ENCODE measurements around the gene NPC1L1.
"Not testable (repeated sequence)": the region's sequence is repeated elsewhere in the genome, so short reads cannot be mapped to it uniquely, and the experiment has no call there.

Gene NPC1L1

GRCh38 chr7:44564606-44565005, 23.5 kb upstream of the NPC1L1 start:
- no peak for DNase-seq

- DNase-seq: no peak
Observed at GRCh38 chr7:44563171-44563679, 22.1 kb upstream of the NPC1L1 start.

DNA sequence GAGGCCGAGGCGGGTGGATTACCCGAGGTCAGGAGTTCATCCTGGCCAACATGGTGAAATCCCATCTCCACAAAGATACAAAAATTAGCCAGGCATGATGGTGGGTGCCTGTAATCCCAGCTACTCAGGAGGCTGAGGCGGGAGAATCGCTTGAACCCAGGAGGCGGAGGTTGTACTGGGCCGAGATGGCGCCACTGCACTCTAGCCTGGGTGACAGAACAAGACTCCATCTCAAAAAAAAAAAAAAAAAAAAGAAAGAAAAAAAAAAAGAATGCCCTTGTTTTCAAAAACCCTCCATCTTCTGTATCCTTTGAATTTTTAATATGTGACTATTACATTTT, 21.5 kb upstream of the NPC1L1 start:
- DNase-seq: not testable (repeated sequence)

DNA sequence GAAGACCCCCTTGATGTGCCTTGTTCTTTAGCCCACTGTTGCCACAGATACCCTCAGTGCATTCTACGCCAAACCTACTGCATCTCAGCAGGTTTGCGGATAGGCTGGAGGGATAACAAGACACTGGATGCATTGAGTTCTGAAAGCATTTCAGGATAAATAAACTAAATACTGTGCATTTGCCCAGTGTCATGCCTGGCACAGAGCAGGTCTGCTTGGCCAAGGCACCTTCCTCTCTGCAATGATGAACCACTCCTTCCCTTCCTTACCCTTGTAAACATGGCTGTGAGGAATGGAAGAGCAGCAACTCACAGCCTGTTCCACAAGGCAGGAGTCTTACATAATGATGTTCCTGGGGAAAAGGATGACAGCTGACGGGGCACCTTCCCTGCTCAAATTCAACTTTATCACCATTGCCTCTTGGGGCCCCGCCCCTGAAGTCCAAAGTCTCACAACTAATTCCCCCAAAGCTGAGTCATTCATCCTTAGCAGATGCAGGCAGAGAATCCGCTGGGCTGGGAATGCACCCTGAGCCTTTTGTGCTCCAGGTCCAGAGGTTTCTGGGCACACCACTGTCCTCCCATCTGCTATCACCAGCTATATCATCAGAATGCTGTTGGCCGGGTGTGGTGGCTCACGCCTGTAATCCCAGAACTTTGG, 21.0 kb upstream of the NPC1L1 start:
- DNase-seq: no peak

DNA sequence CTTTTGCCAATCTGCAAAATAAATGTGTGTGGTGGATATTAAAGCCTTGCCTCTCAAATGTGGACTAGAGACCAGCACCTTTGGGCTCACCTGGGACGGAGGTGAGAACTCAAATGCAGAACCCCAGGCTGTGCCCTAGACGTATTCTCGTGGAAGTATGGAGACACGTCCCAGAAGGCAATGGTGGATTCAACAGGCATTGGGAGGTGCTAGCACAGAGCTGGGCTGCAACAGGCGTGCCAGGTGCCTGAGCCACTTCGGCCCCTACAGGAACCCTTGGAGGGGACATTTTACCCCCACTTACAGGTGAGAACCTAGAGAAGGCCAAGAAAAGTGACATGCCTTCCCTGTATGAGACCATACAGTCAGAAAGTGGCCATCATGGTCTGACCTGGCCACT, 20.4 kb upstream of the NPC1L1 start:
- no peak for DNase-seq

DNA sequence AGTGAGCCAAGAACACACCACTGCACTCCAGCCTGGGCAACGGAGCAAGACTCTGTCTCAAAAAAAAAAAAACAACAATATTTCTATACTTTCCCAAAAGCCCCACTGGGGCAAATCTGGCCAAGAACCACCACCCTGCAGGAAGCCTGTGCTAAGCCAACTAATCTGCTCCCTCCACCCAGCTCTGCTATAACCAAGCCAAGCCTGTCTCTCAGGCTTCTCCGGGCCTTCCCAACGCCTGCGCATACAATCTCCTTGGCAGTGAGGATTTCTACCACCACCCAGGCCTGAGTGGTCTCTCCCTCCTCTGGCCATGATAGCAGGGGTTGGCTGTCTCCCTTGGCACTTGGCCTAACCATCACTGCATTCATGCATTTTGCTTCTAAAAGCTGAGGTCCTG, 18.4 kb upstream of the NPC1L1 start:
- DNase-seq: no peak

DNA sequence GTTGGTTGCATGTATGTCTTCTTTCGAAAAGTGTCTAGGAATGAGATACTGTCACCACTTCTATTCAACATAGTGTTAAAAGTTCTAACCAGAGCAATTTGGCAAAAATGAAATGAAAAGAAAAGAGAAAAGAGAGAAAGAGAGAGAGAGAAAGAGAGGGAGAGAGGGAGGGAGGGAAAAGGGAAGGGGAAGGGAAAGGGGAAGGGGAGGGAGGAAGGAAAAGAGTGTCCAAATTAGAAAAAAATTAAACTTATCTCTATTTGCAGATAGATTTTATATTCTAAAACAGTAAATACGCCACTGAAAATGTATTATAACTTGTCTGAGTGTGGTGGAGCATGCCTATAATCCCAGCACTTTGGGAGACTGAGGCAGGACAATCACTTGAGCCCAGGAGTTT, 16.4 kb upstream of the NPC1L1 start:
- no peak for DNase-seq

DNA sequence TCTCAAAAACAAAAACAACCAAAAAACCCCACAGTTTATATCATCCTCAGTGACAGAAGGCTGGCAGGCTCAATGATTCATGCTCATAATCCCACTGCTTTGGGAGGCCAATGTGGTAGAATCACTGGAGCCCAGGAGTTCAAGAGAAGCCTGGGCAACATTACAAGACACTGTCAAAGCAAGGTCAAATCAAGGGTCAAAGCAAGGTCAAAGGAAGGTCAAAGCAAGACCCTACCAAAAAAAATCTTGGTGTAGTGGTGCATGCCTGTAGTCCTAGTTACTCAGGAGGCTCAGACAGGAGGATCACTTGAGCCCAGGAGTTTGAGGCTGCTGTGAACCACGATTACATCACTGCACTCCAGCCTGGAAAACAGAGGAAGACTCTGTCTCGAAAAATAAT, 14.2 kb upstream of the NPC1L1 start:
- no peak for DNase-seq

DNA sequence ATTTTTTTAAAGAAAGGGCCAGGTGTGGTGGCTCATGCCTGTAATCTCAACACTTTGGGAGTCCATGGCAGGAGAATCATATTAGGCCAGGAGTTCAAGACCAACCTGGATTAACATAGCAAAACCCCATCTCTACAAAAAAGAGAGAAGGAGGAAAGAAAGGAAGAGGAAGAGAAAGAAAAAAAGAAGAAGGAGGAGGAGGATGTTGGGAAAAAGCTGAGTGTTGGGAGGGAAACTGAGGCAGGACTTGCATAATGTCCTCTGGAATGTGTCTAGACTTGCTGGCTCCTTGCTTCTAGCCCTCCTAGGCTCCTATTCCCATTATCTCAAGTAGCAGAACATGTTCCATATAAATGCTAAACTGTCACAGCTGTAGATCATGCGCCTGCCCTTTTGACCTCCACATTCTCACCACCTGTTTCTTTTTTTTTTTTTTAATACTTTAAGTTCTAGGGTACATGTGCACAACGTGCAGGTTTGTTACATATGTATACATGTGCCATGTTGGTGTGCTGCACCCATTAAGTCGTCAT, 11.4 kb upstream of the NPC1L1 start:
- not testable (repeated sequence) for DNase-seq

GRCh38 chr7:44549457-44549856, 8.3 kb upstream of the NPC1L1 start:
- DNase-seq: no peak

DNA sequence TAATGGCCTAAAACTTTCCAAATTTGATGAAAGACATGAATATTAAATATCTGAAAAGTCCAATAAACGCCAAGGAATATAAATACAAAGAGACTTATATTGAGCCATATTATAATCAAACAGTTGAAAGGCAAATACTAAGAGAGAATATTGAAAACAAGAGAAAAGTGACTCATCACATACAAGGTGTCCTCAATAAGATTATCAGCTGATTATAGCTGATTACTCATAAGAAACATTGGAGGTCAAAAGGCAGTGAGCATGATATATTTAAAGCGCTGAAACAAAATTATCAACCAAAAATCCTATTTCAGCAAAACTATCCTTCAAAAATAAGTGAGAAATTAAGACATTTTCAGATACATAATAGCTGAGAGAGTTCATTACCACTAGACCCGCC, 7.8 kb upstream of the NPC1L1 start:
- no peak for DNase-seq

GRCh38 chr7:44547536-44548231, 6.6 kb upstream of the NPC1L1 start:
- DNase-seq: no peak

- DNase-seq: no peak
Observed at GRCh38 chr7:44541876-44542610, 913 bp upstream of the NPC1L1 start.

DNA sequence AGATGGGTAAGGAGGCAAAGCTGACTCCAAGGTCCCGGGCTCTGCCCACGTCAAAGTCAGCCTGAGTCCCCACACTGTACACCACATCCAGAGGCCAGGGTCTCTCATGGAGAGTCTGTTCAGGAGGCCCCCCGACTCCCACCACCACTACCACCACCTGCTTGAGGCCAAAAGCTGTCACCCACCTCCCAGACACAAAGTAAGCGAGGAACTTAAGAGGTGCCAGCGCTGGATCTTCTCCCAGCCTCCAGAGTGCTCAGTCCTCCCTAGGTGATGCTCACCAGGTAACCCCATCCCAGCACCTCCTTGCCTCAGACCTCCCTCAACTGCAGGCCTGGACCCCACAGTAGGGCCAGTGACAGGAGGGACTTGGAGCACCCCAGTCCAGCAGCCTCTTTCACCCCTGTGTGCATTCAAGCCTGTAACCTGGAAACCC, 520 bp downstream of the NPC1L1 start:
- no peak for DNase-seq

DNA sequence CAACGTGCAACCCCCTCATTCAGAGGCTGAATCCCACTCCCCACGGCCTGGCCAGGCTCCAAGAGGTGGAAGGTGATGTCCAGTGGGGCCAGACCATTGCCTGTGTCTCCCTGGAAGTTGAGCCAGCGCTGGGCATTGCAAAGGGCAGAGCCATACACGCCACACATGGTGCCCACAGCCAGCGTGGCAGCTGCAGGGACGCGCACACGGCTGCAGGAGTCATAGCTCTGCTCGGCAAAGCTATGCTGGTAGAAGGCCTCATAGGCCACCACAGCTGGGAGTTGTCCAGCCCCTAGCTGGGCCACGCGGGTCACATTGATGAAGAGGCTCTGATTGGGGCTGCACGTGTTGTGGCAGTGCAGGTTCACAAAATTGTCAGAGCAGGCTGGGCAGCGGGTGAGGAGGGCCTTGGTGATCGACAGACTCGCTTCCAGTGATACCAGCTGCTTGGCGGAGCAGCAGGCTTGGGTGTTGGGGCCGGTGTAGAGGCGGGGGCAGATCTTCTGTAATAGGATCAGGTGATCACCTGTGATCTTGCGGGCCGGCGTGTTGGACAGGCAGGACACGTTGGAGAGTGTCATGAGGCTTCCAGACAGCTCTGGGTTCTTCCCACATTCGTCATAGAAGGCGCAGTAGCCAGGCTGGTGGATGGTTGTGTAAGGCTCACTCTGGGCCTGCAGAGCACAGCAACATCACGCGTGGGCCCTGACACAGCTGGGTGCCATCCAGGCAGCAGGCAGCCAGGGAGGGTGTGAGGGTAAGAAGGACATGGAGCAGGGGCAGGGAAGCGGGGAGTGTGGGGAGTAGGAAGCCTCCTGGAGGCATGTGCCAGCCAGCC, 1.2 kb downstream of the NPC1L1 start:
- no peak for DNase-seq

DNA sequence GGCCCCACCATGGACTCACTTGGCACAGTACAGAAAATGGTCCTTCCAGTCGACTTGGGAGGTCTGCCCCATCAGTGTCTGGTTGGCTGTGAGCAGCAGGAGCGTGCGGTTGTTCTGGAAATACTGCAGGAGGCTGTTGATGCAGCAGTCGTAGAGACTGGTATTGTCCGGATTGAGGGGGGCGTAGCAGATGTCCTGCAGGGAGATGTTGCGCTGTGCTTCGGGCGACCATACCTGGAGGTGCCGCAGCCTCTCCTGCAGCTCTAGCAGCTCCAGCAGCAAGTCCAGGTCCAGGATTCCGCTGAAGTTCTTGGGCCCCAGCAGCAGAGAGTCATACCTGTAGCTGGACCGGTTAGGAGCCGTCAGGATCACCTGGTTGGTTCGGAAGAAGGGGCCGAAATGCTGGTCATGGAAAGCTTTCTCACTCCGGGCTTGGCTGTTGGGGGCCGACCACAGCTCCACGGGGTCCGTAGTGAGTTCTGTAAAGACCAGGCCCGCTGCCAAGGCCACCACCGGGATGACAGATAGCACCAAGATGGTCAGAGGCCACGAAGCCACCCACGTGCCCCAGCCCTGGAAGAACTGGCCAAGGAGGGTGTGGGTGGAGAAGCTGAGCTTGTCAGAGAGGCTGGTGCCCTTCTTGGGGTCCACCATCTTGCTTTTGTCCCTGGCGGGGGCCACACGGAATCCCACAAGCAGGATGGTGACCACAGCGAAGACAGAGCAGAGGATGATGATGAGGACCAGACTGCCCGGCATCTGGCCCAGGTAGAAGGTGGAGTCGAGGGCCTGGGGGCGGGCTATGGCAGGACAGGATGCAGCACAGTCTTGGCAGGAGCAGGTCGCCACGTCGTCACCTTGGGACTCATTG, 2.1 kb downstream of the NPC1L1 start:
- no peak for DNase-seq

DNA sequence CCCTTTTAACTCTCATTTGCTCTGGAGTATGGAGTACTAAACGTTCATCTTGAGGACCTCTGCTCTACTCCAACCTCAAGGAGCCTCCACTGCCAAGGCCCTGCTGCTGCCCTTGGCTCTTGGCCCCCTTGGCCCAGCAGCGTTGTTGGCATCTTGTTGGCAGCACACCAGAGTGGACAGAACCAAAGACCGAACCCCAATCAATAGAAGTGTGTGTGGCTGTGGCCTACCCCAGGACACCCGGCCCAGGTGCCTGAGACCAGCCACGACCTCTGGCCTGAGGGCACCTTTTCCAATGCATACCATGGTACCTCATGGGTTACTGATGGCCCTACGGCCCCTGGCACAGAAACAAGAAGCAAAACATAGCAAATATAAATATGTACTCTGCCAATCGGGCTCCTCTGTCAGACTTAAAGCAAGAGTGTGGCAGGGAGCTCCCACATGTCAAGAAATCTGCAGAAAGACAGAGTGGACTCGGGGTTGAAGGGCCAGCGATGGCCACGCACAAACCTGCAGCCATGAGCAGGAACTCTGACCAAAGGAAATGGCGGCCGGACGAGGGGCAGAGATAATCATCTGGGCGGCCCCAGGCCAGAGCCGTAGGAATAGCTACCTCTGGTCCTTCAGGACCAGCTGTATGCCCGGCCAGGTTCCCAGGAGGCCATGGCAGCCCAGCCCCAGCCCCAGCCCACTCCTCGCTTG, 2.9 kb downstream of the NPC1L1 start:
- DNase-seq: no peak

DNA sequence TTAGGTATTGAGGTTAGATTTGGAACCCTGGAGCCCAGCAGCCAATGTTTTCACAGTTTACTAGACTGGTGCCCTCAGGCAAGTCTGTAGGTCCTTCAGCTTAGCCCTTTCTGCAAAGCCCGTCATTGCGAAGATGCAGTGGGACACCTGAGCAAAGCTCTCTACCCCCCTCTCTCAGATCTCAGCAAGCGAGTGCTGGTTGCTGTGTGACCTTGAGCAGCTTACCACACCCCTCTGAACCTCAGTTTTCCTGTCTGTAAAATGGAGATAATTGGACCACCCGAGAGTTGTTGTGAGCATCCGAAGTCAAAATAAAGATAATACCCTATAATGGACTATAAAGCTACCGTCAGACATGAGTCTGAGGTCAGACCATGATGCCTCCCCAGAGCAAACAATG, 3.7 kb downstream of the NPC1L1 start:
- no peak for DNase-seq

GRCh38 chr7:44536090-44536489, 5.0 kb downstream of the NPC1L1 start:
- DNase-seq: no peak

DNA sequence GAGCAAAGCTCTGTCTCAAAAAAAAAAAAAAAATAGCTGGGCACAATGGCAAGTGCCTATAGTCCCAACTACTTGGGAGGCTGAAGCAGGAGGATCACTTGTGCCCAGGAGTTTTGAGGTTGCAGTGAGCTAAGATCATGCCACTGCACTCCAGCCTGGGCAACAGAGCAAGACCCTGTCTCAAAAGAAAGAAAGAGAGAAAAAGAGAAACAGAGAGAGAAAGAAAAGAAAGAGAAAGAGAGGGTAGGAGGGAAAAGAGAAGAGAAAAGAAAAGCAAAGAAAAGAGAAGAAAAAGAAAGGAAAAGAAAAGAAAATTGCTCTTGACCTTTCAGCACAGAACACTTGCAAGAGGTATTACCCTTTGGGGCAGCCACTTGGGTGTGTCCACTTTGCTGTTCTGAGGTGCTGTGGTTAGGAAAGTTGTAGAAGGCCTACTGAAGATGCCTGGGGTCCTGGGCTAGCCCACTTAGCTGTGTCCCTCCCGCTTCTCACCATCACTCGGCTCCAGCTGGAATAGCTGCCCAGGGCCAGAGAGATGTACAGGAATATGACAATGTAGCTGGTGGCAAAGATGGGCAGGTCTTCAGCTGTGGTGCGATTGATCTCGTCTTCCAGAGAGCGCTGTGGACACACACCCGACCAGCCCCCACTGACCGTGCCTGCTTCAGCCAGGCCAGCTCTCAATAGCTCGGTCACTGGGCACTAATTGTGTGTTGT, 5.6 kb downstream of the NPC1L1 start:
- DNase-seq: no peak
